Stomach (tissue), 9 donors: ENCODE measurements around the gene ASH1L. TPM values are rescaled to one million over a fixed set of nuclear protein-coding genes. Genes with fewer than 3 reads are reported as not detected.
"Not testable (repeated sequence)": the region's sequence is repeated elsewhere in the genome, so short reads cannot be mapped to it uniquely, and the experiment has no call there.

Experiments
- DNase-seq, 2 donors: peaks; one replicate each; pipeline versions ENCODE4 v3.0.0 to v3.0.0-alpha.2; 2013 to 2019
- H3K27ac ChIP-seq, 5 donors: fragments of 200-600 bp in 4 of 5; sonication (generic) in 4 of 5; one replicate each; pipeline ENCODE4 v1.5.1; 2013 to 2019; ENCODE audit warnings: mild to moderate bottlenecking in 1 of 5, moderate library complexity in 1 of 5
- H3K27me3 ChIP-seq, 3 donors: fragments of 200-600 bp; sonication (generic); one replicate each; pipeline ENCODE4 v1.5.1; 2017 to 2019; ENCODE audit warnings: mixed run types in 1 of 3
- H3K36me3 ChIP-seq, 4 donors: fragments of 200-600 bp; sonication (generic); 1 replicate in 3 of 4; 2 replicates in 1 of 4; pipeline ENCODE4 v1.5.1; 2016 to 2019
- H3K4me1 ChIP-seq, 4 donors: fragments of 200-600 bp; sonication (generic); one replicate each; pipeline ENCODE4 v1.5.1; 2016 to 2019
- H3K4me3 ChIP-seq, 4 donors: fragments of 200-600 bp; sonication (generic) in 3 of 4; one replicate each; pipeline ENCODE4 v1.5.1; 2016 to 2019; ENCODE audit warnings: mild to moderate bottlenecking in 1 of 4
- H3K9me3 ChIP-seq, 4 donors: fragments of 200-600 bp; sonication (generic); one replicate each; pipeline ENCODE4 v1.5.1; 2016 to 2019
- EP300 ChIP-seq: sonication (generic); formaldehyde crosslinking; IDR thresholded peaks from one replicate; pipeline ENCODE4 v1.6.1; 2017; ENCODE audit warnings: antibody characterized with exemption
- POLR2A ChIP-seq, 4 donors: fragments of 450-650 bp; IDR thresholded peaks; one replicate each; pipeline ENCODE4 v1.6.1; 2016; ENCODE audit warnings: antibody characterized with exemption in 4 of 4, control low read depth in 2 of 4, mild to moderate bottlenecking in 1 of 4, moderate library complexity in 1 of 4
- POLR2AphosphoS5 ChIP-seq, 3 donors: sonication (generic); formaldehyde crosslinking; IDR thresholded peaks; one replicate each; pipeline ENCODE4 v1.6.1; 2016; ENCODE audit warnings: antibody characterized with exemption in 3 of 3
- WGBS, 5 donors: extraction: QIAGEN DNeasy Blood & Tissue Kit in 3 of 5; methylation state at CpG; one replicate each; pipeline versions ENCODE4 v1.1.5 to v1.1.7; 2013 to 2018; 5-methylcytosine and 5-hydroxymethylcytosine counted together
- intact Hi-C: fragments of 100-400 bp; cut with DNase I; formaldehyde crosslinking; loops from one replicate; pipeline ENCODE4 v1.15.1; 2023; ENCODE audit warnings: low total_unique reads
- polyA plus RNA-seq, 3 donors: library from polyadenylated mRNA; stranded (reverse); fragments of 200-250 nt; gene quantifications; one replicate each; pipeline ENCODE4 v1.2.3, GENCODE V29; 2013
- total RNA-seq, 5 donors: library from RNA; depleted of rRNA; stranded (reverse); fragments of >200 nt; gene quantifications; one replicate each; pipeline versions ENCODE4 v1.1.0 to v1.2.3, GENCODE V29; 2014 to 2016
- TF ChIP-seq, protein P1 (sequence below), 7 experiments: fragments of 450-650 bp in 4 of 7; fragments of 200-600 bp in 3 of 7; sonication (generic) in 3 of 7; IDR thresholded peaks; one replicate each; pipeline ENCODE4 v1.5.1; 2016 to 2019; ENCODE audit warnings: antibody characterized with exemption in 7 of 7, control low read depth in 2 of 7, mild to moderate bottlenecking in 1 of 7
- donor health status: healthy with polysubstance abuse.
- donor health status: Bipolar disorder and iron deficiency.
- donor health status: healthy.

The ASH1L gene
- total and polyA plus RNA-seq, 8 donors, result 3.0 to 69.4 (median 34.3) TPM

DNA sequence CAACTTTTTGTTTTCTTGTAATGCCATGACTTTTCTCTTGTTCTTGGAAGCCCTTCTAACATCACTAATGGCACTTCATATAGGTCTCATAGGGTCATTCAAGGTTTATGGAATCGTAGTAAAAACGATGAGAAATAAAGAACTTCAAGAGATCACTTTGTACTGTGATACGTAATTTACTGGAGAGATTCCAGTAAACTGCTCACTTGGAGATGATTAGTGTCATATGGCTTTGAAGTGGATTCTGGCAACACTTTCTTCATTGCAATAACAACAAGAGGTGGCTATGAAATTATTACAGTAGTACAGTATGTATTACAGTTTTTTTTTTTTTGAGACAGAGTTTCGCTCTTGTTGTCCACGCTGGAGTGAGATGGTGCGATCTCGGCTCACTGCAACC is 138.5 kb downstream of the ASH1L start:
- TF ChIP-seq EP300 (no peak), POLR2AphosphoS5 (IDR thresholded peaks at IDR 0.05) (no peak), POLR2A (IDR thresholded peaks at IDR 0.05) (no peak)
- TF ChIP-seq, protein P1, sequence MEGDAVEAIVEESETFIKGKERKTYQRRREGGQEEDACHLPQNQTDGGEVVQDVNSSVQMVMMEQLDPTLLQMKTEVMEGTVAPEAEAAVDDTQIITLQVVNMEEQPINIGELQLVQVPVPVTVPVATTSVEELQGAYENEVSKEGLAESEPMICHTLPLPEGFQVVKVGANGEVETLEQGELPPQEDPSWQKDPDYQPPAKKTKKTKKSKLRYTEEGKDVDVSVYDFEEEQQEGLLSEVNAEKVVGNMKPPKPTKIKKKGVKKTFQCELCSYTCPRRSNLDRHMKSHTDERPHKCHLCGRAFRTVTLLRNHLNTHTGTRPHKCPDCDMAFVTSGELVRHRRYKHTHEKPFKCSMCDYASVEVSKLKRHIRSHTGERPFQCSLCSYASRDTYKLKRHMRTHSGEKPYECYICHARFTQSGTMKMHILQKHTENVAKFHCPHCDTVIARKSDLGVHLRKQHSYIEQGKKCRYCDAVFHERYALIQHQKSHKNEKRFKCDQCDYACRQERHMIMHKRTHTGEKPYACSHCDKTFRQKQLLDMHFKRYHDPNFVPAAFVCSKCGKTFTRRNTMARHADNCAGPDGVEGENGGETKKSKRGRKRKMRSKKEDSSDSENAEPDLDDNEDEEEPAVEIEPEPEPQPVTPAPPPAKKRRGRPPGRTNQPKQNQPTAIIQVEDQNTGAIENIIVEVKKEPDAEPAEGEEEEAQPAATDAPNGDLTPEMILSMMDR (IDR thresholded peaks at IDR 0.05), result no peak
- Histone ChIP-seq H3K27ac (no peak overlapping the region), H3K4me1 (peaks cover 0 to 8% (median 2%) of the 10 kb centered on the region in 4 donors), H3K4me3 (no peak overlapping the region), H3K27me3 (no peaks in the 10 kb centered on the region), H3K36me3 (peaks cover 0 to 37% (median 32%) of the 10 kb centered on the region in 4 donors), H3K9me3 (no peaks in the 10 kb centered on the region)
- no peak for DNase-seq
- intact Hi-C loops, result no loop called here
- 94 to 96% (median 96%) methylated on average over 7 of the region's 7 CpGs for whole genome bisulfite sequencing, 5 donors

- TF ChIP-seq, protein P1 (IDR thresholded peaks at IDR 0.05), result no peak
- TF ChIP-seq EP300, result no peak
- no peak for TF ChIP-seq POLR2A (IDR thresholded peaks at IDR 0.05)
- TF ChIP-seq POLR2AphosphoS5 (IDR thresholded peaks at IDR 0.05), result no peak
- intact Hi-C loops, result no loop called here
- WGBS, 5 donors, result 95 to 100% (median 98%) methylated on average over 2 of the region's 2 CpGs
- no peak for DNase-seq
- Histone ChIP-seq H3K27ac (no peak overlapping the region), H3K9me3 (no peaks in the 10 kb centered on the region), H3K4me1 (peaks cover 0 to 8% (median 2%) of the 10 kb centered on the region in 4 donors), H3K36me3 (peaks cover 0 to 39% (median 25%) of the 10 kb centered on the region in 4 donors), H3K27me3 (no peaks in the 10 kb centered on the region), H3K4me3 (no peak overlapping the region)
These were observed 141.8 kb downstream of the ASH1L start for GRCh38 chr1:155420788-155421187.

DNA sequence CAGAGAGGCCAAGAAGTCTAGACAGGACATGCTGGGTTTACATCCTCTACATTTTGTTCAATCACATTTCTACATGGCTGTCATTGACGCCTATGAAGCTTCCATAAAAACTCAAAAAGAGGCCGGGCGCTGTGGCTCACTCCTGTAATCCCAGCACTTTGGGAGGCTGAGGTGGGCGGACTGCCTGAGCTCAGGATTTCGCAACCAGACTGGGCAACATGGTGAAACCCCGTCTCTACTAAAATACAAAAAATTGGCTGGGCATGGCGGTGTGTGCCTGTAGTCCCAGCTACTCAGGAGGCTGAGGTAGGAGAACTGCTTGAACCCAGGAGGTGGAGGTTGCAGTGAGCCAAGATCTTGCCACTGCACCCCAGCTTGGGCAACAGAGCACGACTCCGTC is 150.8 kb downstream of the ASH1L start:
- 92 to 97% (median 95%) methylated on average over 9 of the region's 9 CpGs for WGBS, 5 donors
- H3K4me3 ChIP-seq, intact Hi-C loops, H3K9me3 ChIP-seq, H3K27me3 ChIP-seq, DNase-seq, H3K4me1 ChIP-seq, H3K27ac ChIP-seq: not testable (repeated sequence)
- peaks cover 0 to 78% (median 66%) of the 10 kb centered on the region in 4 donors for H3K36me3 ChIP-seq

GRCh38 chr1:155410931-155411330 is 151.7 kb downstream of the ASH1L start:
- no peak overlapping the region for H3K27ac ChIP-seq
- DNase-seq, result no peak
- WGBS, 5 donors, result 84 to 98% (median 96%) methylated on average over 1 of the region's 1 CpG
- H3K27me3 ChIP-seq, result no peaks in the 10 kb centered on the region
- intact Hi-C loops, result no loop called here
- no peak overlapping the region for H3K4me3 ChIP-seq
- H3K36me3 ChIP-seq, result peaks cover 0 to 80% (median 66%) of the 10 kb centered on the region in 4 donors
- H3K4me1 ChIP-seq, result no peaks in the 10 kb centered on the region
- H3K9me3 ChIP-seq, result no peaks in the 10 kb centered on the region
- no peak for TF ChIP-seq EP300

GRCh38 chr1:155396874-155397476 is 165.6 kb downstream of the ASH1L start:
- Histone ChIP-seq H3K27me3 (no peaks in the 10 kb centered on the region), H3K27ac (no peak overlapping the region), H3K4me1 (peaks cover 5 to 38% (median 19%) of the 10 kb centered on the region in 4 donors), H3K9me3 (no peaks in the 10 kb centered on the region), H3K4me3 (no peak overlapping the region), H3K36me3 (peaks cover 5 to 47% (median 37%) of the 10 kb centered on the region in 4 donors)
- DNase-seq, result peak; percentile 44 to 52
- WGBS, 5 donors, result 70 to 79% (median 71%) methylated on average over 12 of the region's 12 CpGs
- intact Hi-C loops, result no loop called here
- TF ChIP-seq POLR2AphosphoS5 (IDR thresholded peaks at IDR 0.05), result peak in 1 of 3 donors; percentile 10
- no peak for TF ChIP-seq POLR2A (IDR thresholded peaks at IDR 0.05)
- TF ChIP-seq, protein P1 (IDR thresholded peaks at IDR 0.05), result no peak
